Brain pericyte (primary cell): ENCODE results near the gene TMEM38B.

Source experiments
- DNase-seq: peaks from one replicate; pipeline ENCODE4 v3.0.0-alpha.2; 2012; ENCODE audit warnings: low read depth, low spot score

The TMEM38B gene, protein sequence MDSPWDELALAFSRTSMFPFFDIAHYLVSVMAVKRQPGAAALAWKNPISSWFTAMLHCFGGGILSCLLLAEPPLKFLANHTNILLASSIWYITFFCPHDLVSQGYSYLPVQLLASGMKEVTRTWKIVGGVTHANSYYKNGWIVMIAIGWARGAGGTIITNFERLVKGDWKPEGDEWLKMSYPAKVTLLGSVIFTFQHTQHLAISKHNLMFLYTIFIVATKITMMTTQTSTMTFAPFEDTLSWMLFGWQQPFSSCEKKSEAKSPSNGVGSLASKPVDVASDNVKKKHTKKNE

DNA sequence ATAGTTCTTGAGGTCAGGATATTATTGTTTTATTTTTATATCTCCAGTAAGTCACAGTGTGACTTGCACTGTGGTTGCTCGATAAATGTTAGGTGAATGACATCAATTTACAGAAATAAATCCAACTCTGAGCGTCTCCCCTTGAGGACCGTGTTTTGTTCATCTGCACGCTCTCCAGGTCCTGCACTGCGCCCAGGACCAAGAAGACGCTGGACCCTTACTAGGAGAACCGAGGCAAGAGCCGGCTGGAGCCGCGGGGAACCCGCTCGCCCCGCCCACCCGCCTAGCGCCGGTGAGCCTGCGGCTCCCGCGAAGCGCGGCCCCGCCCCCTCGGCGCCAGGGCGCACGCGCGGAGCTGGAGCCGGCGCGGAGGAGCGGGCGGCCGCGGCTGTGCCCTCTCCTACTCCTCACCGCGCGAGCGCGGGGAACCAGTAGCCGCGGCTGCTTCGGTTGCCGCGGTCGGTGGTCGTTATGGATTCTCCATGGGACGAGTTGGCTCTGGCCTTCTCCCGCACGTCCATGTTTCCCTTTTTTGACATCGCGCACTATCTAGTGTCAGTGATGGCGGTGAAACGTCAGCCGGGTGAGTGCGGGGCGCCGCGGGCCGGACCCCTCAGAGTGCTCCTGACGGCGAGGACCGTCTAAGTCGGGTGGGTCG is at the start of gene TMEM38B:
TSS of gene TMEM38B (plus strand) at position 352 of the 658 bp plus-strand sequence. CDS start at position 472, 120 bp downstream.
- DNase-seq = no peak

DNA sequence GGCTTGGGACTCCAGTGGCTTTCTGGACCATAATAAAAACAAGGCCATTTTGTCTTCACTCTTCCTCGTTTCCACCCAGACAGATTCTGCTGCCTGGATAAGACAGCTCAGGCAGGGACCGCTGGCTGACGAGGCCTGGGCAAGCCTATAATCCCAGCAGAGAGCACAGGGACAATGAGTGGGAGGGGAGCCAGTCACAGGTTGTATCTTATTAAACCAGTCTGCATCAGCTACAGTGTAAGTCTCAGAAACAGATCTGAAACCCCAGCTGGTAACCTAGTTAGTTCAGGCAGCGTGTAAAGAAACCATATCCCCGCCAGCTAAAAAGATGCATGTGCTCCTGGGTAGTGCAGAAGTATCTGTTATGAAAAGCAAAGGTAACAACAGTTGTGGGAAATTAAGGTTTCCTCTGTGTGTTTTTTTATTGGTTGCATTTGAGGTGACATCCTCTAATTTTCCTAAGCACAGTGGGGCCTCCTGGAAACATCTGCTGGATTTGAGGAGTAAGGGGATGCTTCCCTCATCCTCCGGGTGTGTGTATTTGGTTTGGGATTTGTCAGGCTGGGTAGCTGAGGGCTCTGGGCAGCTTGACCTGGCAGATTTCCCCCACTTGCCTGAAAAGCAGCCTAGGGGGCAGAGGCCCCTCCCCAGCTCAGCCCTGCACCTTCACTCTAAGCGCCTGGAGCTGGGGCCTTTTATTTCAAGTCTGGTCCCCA is 47.3 kb upstream of the TMEM38B start:
- DNase-seq = no peak

DNA sequence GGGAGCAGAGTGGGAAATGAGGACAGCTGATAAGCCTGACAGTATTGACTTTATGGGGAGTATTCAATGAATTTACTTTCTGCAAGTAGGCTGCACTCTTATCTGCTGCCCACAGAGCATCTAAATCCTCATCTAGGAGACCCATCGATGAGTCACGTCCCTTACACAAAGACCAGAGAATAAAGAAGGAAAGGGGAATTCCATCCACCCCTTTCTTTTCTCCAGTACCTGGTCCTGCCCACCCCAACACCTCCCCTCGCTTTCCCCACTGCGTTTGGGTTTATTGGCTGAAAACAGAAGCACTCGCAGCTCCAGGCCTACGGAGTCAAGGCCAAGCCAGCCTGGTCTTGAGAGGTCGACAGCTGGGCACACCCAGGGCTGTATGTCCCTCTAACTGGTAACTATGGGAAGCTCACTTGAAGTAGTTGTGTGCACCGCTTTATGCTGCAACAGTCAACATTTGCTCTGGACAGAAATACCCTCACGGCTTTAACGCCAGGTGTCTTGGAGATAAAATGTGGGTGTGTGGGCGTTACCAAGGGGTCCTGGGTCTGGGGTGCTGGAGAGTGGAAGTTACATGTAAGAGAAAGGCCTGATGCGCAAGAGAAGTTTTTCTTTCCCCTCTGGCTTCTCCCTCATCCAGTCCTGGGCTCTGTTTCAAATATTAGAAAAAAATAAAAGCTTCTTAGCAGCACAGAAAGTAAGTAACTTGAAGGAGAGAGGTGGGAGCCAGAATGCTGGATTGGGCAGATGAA is 46.6 kb upstream of the TMEM38B start:
- no peak for DNase-seq

DNA sequence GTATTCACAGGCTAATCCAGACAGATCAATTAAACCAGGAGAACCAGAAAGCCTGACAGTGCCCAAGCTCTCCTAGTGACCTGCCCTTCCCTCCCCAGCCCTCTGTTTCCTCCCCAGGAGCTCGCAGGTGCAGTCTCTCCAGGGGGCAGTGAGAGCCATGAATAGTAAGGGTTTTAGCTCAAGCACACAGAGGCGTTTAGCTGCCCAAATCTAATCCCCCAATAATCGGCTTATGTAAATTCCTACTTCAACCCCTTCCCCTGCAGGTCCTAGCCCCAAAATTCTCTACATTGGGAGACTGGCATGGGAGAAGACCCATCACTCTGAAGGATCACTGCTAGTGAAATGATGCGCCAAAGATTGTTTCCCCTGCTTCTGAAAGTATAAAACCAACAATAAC is 42.5 kb upstream of the TMEM38B start:
- no peak for DNase-seq

DNA sequence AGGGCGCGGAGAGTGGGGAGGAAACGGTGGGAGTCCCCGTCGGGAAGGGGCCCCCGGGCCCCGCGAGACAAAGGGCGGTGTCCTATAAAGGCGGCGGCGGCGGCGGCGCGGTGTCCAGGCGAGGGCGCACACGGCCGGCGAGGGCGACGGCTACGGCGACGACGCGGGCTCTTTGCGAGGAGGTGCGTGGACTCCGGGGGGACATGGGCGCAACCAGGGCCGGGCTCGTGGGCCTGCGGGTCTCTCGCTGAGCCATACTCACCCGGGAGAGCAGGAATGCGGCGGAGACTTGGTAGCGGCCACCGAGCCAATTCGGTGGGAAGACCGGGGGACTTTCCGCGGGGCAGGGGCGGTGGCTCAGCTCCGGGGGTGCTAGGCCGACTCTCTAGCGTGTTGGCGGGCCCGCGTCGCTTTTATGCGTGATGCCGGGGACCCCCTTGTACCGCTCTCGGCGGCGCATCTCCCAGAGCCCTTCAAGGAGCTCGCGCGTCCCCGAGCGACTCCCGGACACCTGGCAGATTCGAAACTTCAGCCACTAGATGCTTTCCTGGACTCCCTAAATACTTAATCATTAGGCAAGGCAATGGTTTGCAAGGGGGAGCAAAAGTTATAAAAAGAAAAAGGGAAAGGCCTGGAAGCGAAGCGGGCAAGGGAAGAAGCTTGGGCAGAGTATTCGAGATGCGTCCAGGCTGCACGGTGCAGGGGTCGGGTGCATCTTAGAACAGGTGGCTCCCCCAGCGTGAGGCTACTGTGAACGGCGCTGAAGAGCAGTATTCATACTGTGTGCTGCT is 38.0 kb upstream of the TMEM38B start:
- DNase-seq = no peak

DNA sequence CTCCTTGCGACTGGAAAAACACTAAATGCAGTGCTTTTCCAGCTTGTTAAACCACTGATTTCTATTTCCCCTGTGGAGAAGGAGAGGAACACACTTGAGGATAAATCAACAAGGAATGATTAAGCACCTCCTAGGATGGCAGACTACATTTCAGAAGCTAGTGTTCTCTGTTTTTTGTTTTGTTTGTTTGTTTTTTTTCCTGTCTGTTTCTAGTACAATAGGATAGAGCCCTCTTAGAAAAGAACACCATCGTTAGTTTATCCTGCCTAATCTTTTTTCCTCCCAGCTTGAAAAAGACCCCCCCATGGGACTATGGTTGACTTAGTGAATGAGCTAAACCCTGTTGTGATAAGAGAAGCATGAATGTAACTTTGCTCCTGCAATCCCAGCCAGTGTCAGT is 36.0 kb upstream of the TMEM38B start:
- no peak for DNase-seq

DNA sequence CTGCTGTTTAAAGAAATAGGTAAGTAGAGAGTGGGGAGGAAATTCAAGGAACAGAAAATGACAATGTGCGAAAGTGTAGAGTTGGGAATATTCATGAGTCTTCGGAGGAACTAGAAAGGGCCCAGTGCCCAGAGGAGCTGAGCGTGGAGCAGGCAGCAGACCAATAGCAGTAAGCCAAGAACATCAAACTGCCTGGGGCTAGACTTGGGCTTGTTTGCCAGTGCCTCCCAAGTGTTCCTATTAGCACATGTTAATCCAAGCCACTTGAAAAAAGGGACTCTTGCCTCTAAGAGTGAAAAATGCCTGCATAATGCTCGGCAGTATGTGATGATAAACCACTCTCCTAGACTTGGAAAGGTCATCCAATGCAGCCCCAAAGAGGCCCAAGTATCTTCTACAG is 33.3 kb upstream of the TMEM38B start:
- DNase-seq = no peak

DNA sequence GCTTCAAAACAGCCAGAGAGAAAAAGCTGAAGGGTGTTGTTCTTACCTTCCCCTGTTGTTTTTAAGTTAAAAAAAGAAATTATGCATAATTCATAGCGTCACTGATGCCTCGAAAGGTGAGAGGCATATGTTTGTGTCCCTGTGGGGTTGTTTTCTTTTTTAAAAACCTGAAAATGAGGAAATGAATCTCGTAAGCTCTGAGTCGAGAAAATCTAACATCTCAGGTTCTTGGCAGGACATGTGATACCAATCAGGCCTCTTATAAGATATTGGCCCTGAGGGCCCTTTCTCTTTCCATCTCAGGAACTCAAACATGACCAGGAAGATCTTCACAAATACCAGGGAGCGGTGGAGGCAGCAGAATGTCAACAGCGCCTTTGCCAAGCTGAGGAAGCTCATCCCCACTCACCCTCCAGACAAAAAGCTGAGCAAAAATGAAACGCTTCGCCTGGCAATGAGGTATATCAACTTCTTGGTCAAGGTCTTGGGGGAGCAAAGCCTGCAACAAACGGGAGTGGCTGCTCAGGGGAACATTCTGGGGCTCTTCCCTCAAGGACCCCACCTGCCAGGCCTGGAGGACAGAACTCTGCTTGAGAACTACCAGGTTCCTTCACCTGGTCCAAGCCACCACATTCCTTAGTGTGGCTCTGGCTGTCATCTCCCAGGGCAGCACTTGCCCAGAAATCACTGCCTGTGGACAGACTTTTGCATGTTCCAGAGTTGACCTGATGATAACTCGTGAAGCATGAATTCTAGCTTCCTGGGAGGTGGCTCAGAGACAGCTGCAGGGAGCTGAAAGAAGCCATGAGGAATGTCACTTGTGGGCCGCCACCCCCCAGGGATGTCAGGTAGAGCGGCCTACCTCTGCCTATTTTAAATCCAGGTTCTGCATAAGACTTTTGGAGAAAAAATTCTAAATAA is 31.9 kb upstream of the TMEM38B start, which contains the start of gene TAL2:
TSS of gene TAL2 (plus strand) at position 274 of the 921 bp plus-strand sequence. CDS start at position 314, 40 bp downstream.
- DNase-seq = no peak

DNA sequence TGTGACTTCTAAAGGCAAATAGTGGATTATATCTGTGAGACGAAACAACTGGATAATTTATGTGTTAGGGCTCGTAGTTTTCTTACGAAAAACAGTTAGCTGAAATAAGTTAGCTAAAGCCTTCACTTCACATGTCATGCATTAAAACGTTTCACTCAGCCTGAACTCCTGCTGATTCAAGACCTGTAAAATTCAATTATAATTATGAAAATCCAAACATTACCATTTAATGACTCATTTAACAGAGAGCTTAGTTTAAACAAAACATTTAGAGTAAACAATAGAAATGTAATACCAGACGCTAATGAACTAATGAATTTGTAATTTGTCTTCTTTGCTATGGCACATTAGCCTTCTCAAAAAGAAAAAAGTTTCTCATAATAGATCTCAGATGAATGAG is 30.4 kb upstream of the TMEM38B start:
- DNase-seq = no peak

DNA sequence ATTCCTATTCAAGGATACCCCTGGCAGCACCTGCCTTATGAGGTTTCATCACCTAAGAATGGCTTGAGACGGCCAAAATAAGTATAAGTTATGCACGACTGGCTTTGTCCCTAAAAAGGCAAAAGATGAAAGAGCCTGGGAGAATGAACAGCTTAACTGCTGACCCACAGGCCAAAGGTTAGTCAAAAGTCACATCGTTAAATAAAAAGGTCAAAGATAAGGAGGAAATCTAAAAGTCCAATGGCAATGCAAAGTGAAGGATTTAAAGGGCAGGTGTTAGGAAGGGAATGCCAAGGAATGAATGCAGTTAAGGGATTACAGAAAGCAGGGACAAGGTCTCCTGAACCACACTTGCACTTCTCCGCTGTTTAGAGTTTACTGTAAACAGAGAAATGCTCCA is 26.5 kb upstream of the TMEM38B start:
- no peak for DNase-seq

DNA sequence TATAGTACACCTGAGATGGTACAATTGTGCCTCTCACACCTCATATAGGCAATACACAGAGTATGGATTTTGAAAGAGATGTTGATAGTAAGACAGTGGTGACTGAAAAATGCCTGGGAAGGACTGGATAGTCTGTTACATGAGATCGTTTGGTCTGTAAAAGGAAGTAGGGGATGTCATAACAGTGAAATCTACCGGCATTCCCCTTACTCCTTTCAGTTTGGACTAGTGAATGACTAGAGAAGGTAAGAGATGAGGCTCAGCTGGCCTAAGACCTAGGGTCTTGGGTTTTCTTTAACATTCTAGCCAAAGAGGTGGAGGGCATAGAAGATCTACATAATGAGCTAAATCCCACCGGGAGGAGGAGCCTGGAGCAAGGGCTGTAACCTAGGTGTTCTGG is 24.0 kb upstream of the TMEM38B start:
- DNase-seq = no peak

DNA sequence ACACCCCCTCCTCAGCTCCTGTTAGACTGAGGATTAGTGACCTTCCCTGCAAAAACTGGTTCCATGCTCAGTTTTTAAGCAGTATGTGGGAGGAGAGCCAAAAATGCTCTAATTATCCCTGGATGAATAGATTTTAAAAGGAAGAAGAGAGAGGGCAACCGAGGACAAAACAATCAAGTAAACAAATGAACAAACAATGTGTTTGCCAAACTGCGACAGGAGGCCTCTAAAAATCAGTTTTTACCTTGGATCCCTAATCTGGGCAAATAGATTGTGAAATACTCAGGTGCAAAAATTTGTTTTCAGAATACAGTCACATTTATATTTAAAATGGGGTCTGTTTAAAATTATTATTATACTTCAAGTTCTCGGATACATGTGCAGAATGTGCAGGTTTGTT is 23.6 kb upstream of the TMEM38B start:
- no peak for DNase-seq

DNA sequence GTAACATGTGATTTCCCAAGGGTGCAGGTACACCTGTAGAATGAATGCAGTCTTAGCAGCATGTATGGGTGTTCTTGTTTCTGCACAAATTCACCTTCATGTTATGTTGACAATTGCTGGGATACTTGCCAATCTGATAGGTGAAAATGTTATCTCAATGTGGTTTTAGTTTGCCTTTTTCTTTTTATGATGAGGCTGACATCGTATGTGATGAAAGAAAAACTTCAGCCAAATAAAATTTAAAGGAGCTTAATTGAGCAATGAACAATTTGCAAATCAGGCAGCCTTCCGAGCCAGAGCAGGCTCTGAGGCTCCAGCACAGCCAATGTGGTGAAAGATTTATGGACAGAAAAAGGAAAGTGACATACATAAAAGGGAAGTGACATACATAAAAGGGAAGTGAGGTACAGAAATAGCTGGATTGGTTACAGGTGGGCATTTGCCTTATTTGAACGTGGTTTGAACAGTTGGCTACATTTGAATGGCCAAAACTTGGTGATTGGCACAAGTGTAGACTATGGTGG is 21.6 kb upstream of the TMEM38B start:
- no peak for DNase-seq

DNA sequence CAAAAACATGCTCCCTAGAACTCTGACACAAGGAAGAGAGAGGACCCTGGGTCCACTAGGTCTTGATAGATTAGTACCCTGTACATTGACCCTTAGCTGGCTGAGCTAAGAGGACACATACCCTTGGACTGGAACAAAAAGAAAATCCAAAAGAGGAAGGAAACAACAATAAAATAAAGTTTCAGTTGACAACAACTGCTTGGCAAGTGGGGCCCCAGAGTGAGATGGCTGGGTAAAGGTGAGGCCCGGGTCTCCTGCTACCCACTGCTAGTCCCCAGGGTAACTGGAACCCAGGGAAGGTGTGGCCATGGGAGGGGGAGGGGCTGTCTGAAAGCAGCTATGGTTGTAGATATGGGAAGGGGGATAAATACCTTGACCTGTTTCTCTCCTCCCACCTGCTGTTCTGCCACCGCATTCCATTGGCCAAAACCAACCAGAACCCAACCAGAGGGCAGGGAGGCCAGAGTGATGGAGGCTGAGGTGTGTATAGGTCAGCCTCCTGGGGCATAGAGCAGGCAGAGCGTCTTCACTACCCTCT is 20.4 kb upstream of the TMEM38B start:
- DNase-seq = no peak

DNA sequence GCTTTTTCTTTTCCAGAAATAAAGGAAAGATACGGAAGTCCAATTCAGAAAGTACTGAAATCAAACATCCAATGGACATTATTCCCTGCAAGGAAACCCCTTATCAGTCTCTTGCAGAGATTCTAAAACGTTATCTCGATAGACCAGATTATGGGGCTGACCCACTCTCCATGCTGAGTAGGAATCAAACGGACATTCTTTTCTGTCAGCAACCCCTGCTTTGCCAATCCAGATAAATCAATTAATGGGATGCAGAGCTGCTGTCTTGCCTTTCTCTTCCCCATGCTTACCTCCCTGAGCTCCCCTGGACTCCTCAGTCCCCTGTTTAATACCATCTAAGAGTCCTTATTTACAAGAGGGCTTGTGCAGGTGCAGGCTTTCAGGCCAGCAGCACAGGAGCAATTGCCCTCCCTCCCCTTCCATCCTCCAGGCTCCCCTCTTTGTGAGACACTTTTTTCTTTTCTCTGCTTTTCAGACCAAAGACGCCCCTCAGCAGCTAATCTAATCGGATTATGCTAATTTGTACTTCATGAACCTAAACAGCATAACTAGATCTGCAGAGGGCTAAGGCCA is 17.9 kb upstream of the TMEM38B start:
- DNase-seq = no peak

DNA sequence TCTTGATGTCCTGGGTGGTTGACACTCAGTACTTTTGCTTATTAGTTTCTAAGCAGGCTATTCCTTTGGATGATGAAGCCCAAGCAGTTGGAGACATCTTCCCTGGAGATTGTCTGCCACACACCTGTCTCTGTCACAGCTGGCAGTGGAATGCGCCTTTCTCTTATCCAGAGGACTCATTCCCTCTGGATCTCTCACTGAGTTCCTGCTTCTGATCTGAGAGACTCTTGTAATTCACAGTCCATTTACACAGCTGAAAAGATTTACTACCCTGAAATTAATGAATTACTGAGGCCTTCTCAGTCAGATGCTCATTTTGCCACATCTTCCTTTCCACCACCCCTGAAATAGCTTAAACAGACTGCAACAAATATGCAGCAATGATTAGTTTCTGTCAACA is 16.2 kb upstream of the TMEM38B start:
- no peak for DNase-seq

DNA sequence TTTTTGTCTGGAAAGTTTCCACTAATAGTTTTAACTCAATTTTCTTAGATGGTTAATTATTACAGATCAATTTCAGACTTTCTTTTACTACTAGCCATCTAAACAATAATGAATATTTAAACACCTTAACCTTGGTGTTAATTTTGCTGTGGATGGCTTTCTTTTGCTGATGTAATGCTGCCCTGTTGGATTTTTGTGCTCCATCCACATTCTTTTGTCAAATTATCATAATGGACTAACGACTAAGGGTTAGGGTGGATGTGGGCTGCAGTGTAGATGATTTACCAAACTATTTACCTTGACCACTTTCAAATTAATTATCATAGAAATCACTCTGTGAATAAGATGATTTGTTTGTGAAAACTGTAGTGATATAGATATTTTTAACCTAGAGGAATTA is 15.6 kb upstream of the TMEM38B start:
- no peak for DNase-seq

DNA sequence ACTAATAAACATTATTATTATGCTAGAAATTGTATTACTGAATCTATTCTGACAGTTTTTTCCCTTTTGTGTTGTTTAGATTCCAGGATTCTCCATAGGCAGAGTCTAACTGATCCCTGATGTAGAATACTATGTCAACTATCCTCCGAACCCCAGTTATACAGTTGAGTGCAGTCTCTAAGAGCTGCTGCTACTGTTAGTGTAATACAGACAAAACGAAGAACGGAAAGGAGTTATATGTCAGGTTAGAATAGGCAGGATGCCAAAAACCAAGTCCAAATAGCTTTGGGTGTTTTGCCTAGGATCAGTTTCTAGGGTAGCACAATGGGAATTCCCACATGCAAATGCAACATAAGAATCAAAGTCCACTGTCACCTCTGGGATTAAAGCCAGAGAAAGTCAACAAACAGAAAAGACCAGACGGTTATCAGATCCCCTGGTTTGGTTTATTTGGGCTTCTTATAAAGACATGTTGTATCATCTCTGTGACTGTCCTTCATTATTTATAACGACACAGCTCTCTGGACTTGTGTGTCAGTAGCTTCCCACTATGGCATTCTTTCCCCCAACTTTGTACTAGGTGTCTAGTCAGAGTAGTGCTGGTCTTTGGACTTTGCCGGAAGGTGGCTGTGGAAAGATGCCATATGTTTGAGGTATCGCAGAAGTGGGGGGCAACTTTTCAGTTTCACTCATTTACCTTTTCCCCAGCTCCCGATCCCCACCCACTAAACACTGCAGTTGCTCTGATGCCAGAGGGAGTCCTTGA is 14.9 kb upstream of the TMEM38B start:
- DNase-seq = no peak
